Right lobe of liver (tissue), 4 donors: ENCODE data around the gene GPC2.

Experiments used
- CTCF ChIP-seq, 4 donors: fragments of 200-600 bp in 3 of 4; fragments of 450-650 bp in 1 of 4; IDR thresholded peaks; one replicate each; pipeline versions ENCODE4 v1.5.1 to v1.8.0; 2016 to 2022; ENCODE audit warnings: antibody characterized with exemption in 4 of 4, mild to moderate bottlenecking in 2 of 4
- POLR2A ChIP-seq: fragments of 450-650 bp; IDR thresholded peaks from one replicate; pipeline ENCODE4 v1.6.1; 2017; ENCODE audit warnings: antibody characterized with exemption, mild to moderate bottlenecking
- donor health status: DM: no; HTN: no; CAD: no.
- donor health status: DM: no; HTN: no; CAD: no.
- donor health status: DM: no; HTN: yes; CAD: no.

- no peak for TF ChIP-seq CTCF (IDR thresholded peaks at IDR 0.05)
- no peak for TF ChIP-seq POLR2A
Observed at GRCh38 chr7:100152404-100152803, 24.8 kb downstream of the GPC2 start.
